ENCODE data around the gene BTF3. TPM values are rescaled to one million over a fixed set of nuclear protein-coding genes. Genes with fewer than 3 reads are reported as not detected.

BTF3 gene
- polyA plus RNA-seq, 3 donors: 486 to 559 (median 512) TPM

DNA sequence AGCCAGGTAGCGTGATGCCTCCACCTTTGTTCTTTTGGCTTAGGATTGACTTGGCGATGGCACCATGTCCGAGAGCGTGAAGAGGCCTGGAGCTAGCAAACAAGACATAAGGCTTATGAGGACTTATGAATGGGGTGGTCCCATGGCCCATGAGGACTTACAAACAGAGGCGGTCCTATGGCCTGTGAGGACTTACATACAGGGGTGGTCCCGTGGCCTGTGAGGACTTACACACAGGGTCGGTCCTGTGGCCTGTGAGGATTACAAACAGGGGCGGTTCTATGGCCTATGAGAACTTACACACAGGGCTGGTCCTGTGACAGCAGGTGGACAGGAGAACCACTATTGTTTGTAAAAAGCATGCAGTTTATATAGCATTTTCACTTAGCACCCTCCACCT is 28.4 kb upstream of the BTF3 start:
- Mint-ChIP-seq H3K4me1 (no peaks in the 10 kb centered on the region), H3K9me3 (peaks cover 0 to 7% (median 4%) of the 10 kb centered on the region in 7 donors), H3K4me3 (no peak overlapping the region), H3K27ac (no peak overlapping the region), H3K36me3 (no peaks in the 10 kb centered on the region), H3K27me3 (ENCODE audit: low read depth in 3 of 3) (peaks cover 22 to 47% (median 23%) of the 10 kb centered on the region in 3 donors)
- WGBS (ENCODE audit: insufficient coverage): 97% methylated on average over 5 of the region's 8 CpGs
- Histone ChIP-seq H2AFZ (ENCODE audit: insufficient read depth, low read depth, low read length, poor library complexity, severe bottlenecking) (no peak overlapping the region), H3K4me1 (ENCODE audit: control insufficient read depth in 1 of 2, insufficient read depth in 2 of 2, low read length in 2 of 2) (no peaks in the 10 kb centered on the region), H4K20me1 (ENCODE audit: insufficient read depth, low read length) (no peaks in the 10 kb centered on the region), H3K4me3 (replicated peaks in 1 of 3; ENCODE audit: low read depth in 2 of 3, low read length in 3 of 3) (no peak overlapping the region), H3K9me3 (replicated peaks in 1 of 2; ENCODE audit: control insufficient read depth in 1 of 2, insufficient read depth in 1 of 2, low read length in 2 of 2) (no peaks in the 10 kb centered on the region), H3K27me3 (ENCODE audit: control insufficient read depth in 2 of 2, insufficient read depth in 2 of 2, low read length in 2 of 2) (peaks cover 12 to 22% of the 10 kb centered on the region in 2 donors), H3K36me3 (replicated peaks in 1 of 2; ENCODE audit: control insufficient read depth in 1 of 2, insufficient read depth in 2 of 2, low read length in 2 of 2) (no peaks in the 10 kb centered on the region), H3K9ac (ENCODE audit: insufficient read depth, low read length, poor library complexity, severe bottlenecking) (no peak overlapping the region), H3K79me2 (ENCODE audit: insufficient read depth, low read length) (no peaks in the 10 kb centered on the region), H3K4me2 (replicated peaks; ENCODE audit: extremely low read depth, low read length, poor library complexity, severe bottlenecking) (no peak overlapping the region), H3K27ac (ENCODE audit: low read depth in 1 of 2, low read length in 2 of 2) (no peak overlapping the region)
- TF ChIP-seq, protein P1, sequence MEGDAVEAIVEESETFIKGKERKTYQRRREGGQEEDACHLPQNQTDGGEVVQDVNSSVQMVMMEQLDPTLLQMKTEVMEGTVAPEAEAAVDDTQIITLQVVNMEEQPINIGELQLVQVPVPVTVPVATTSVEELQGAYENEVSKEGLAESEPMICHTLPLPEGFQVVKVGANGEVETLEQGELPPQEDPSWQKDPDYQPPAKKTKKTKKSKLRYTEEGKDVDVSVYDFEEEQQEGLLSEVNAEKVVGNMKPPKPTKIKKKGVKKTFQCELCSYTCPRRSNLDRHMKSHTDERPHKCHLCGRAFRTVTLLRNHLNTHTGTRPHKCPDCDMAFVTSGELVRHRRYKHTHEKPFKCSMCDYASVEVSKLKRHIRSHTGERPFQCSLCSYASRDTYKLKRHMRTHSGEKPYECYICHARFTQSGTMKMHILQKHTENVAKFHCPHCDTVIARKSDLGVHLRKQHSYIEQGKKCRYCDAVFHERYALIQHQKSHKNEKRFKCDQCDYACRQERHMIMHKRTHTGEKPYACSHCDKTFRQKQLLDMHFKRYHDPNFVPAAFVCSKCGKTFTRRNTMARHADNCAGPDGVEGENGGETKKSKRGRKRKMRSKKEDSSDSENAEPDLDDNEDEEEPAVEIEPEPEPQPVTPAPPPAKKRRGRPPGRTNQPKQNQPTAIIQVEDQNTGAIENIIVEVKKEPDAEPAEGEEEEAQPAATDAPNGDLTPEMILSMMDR (IDR thresholded peaks at IDR 0.05): no peak
- DNase-seq: no peak
- intact Hi-C loops (cut with micrococcal nuclease): no loop called here

DNA sequence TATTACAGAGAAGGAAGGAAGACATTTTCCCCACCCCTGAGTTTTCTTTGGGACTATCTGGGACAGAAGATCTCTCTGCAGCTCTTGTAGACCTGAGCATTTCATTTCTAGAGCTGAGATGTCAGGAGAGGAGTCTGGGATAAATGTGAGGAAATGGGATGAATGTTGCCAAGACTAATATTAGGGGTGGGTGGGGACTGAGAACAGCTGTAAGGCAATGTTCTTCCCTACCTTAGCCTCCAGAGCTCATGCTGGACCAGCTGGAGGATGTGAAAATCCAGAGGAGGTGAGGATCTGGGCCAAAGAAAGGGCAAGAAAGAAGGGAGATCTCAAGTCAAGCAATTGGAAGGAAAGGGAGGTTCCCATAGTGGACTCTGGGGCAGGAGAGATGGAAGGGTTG is 26.6 kb upstream of the BTF3 start:
- Histone ChIP-seq H3K4me3 (replicated peaks in 1 of 3; ENCODE audit: low read depth in 2 of 3, low read length in 3 of 3) (no peak overlapping the region), H3K4me1 (ENCODE audit: control insufficient read depth in 1 of 2, insufficient read depth in 2 of 2, low read length in 2 of 2) (no peaks in the 10 kb centered on the region), H3K4me2 (replicated peaks; ENCODE audit: extremely low read depth, low read length, poor library complexity, severe bottlenecking) (no peak overlapping the region), H3K27me3 (ENCODE audit: control insufficient read depth in 2 of 2, insufficient read depth in 2 of 2, low read length in 2 of 2) (peaks cover 6 to 13% of the 10 kb centered on the region in 2 donors), H3K79me2 (ENCODE audit: insufficient read depth, low read length) (no peaks in the 10 kb centered on the region), H2AFZ (ENCODE audit: insufficient read depth, low read depth, low read length, poor library complexity, severe bottlenecking) (no peak overlapping the region), H3K36me3 (replicated peaks in 1 of 2; ENCODE audit: control insufficient read depth in 1 of 2, insufficient read depth in 2 of 2, low read length in 2 of 2) (no peaks in the 10 kb centered on the region), H3K9ac (ENCODE audit: insufficient read depth, low read length, poor library complexity, severe bottlenecking) (no peak overlapping the region), H4K20me1 (ENCODE audit: insufficient read depth, low read length) (no peaks in the 10 kb centered on the region), H3K9me3 (replicated peaks in 1 of 2; ENCODE audit: control insufficient read depth in 1 of 2, insufficient read depth in 1 of 2, low read length in 2 of 2) (no peaks in the 10 kb centered on the region), H3K27ac (ENCODE audit: low read depth in 1 of 2, low read length in 2 of 2) (no peak overlapping the region)
- no peak overlapping the region for H3K27ac Mint-ChIP-seq
- no peaks in the 10 kb centered on the region for H3K36me3 Mint-ChIP-seq
- no peak overlapping the region for H3K4me3 Mint-ChIP-seq
- TF ChIP-seq, protein P1 (IDR thresholded peaks at IDR 0.05): no peak
- peaks cover 14 to 43% (median 29%) of the 10 kb centered on the region in 3 donors for H3K27me3 Mint-ChIP-seq (ENCODE audit: low read depth in 3 of 3)
- H3K9me3 Mint-ChIP-seq: peaks cover 0 to 6% (median 4%) of the 10 kb centered on the region in 7 donors
- DNase-seq: no peak
- H3K4me1 Mint-ChIP-seq: no peaks in the 10 kb centered on the region
- intact Hi-C loops (cut with micrococcal nuclease): no loop called here

All from CD14-positive monocyte (primary cell).